Ascending aorta (tissue), 2 donors: ENCODE measurements around the gene CEP126. TPM values are rescaled to one million over a fixed set of nuclear protein-coding genes. Genes with fewer than 3 reads are reported as not detected.
A peak's percentile ranks its signal among the peaks of the same experiment; 100 is the strongest.

Source experiments
- DNase-seq, 2 donors: peaks; one replicate each; pipeline ENCODE4 v3.0.0-alpha.2; 2019; ENCODE audit warnings: low spot score in 2 of 2
- H3K27ac ChIP-seq, 2 donors: fragments of 200-600 bp; sonication (generic); one replicate each; pipeline ENCODE4 v1.5.1; 2016 to 2017; ENCODE audit warnings: mild to moderate bottlenecking in 1 of 2
- H3K27me3 ChIP-seq: fragments of 200-600 bp; sonication (generic); one replicate; pipeline ENCODE4 v1.5.1; 2017
- H3K36me3 ChIP-seq, 2 donors: fragments of 200-600 bp; sonication (generic); one replicate each; pipeline ENCODE4 v1.5.1; 2016
- H3K4me1 ChIP-seq, 2 donors: fragments of 200-600 bp; sonication (generic); one replicate each; pipeline ENCODE4 v1.5.1; 2016 to 2017; ENCODE audit warnings: mild to moderate bottlenecking in 1 of 2
- H3K4me3 ChIP-seq, 2 donors: fragments of 200-600 bp; sonication (generic); one replicate each; pipeline ENCODE4 v1.5.1; 2016 to 2017; ENCODE audit warnings: mild to moderate bottlenecking in 1 of 2
- H3K9me3 ChIP-seq, 2 donors: fragments of 200-600 bp; sonication (generic); one replicate each; pipeline ENCODE4 v1.5.1; 2016
- CTCF ChIP-seq, 3 experiments: fragments of 200-600 bp in 2 of 3; fragments of 450-650 bp in 1 of 3; sonication (generic) in 2 of 3; IDR thresholded peaks; one replicate each; pipeline ENCODE4 v1.5.1; 2016 to 2019; ENCODE audit warnings: antibody characterized with exemption in 3 of 3, mild to moderate bottlenecking in 1 of 3, moderate library complexity in 1 of 3
- intact Hi-C: fragments of 100-400 bp; cut with DNase I; formaldehyde crosslinking; loops from one replicate; pipeline ENCODE4 v1.15.1; 2023
- total RNA-seq: library from RNA; depleted of rRNA; stranded (reverse); fragments of >200 nt; gene quantifications from one replicate; pipeline ENCODE4 v1.1.0, GENCODE V29; 2016

The CEP126 gene
- total RNA-seq, 1 donor from 2014 or later: 7.2 TPM

GRCh38 chr11:102001657-102002338, 87.0 kb downstream of the CEP126 start:
- intact Hi-C loops: no loop called here

GRCh38 chr11:102004220-102004619, 89.4 kb downstream of the CEP126 start:
- Histone ChIP-seq H3K4me1 (peaks cover 0 to 2% of the 10 kb centered on the region in 2 donors), H3K27me3 (no peaks in the 10 kb centered on the region), H3K27ac (no peak overlapping the region), H3K4me3 (no peak overlapping the region), H3K9me3 (no peaks in the 10 kb centered on the region), H3K36me3 (no peaks in the 10 kb centered on the region)
- no peak for DNase-seq
- no peak for TF ChIP-seq CTCF (IDR thresholded peaks at IDR 0.05)
- intact Hi-C loops: no loop called here

More at GRCh38 chr11:102001657-102002338, 87.0 kb downstream of the CEP126 start:
- Histone ChIP-seq H3K27ac (no peak overlapping the region), H3K36me3 (peaks cover 0 to 5% of the 10 kb centered on the region in 2 donors), H3K9me3 (no peaks in the 10 kb centered on the region), H3K4me1 (no peaks in the 10 kb centered on the region), H3K4me3 (no peak overlapping the region), H3K27me3 (no peaks in the 10 kb centered on the region)
- no peak for TF ChIP-seq CTCF (IDR thresholded peaks at IDR 0.05)
- DNase-seq: no peak

- peaks cover 0 to 2% of the 10 kb centered on the region in 2 donors for H3K4me1 ChIP-seq
- intact Hi-C loops: no loop called here
- H3K27ac ChIP-seq: no peak overlapping the region
- no peaks in the 10 kb centered on the region for H3K9me3 ChIP-seq
- H3K4me3 ChIP-seq: no peak overlapping the region
- no peak for DNase-seq
- no peaks in the 10 kb centered on the region for H3K36me3 ChIP-seq
- TF ChIP-seq CTCF (IDR thresholded peaks at IDR 0.05): no peak
- H3K27me3 ChIP-seq: no peaks in the 10 kb centered on the region
Measured at GRCh38 chr11:102005306-102005705, 90.5 kb downstream of the CEP126 start.

GRCh38 chr11:102006835-102007566, 92.2 kb downstream of the CEP126 start:
- TF ChIP-seq CTCF (IDR thresholded peaks at IDR 0.05): no peak
- Histone ChIP-seq H3K27ac (no peak overlapping the region), H3K9me3 (no peaks in the 10 kb centered on the region), H3K4me1 (peaks cover 0 to 9% of the 10 kb centered on the region in 2 donors), H3K27me3 (no peaks in the 10 kb centered on the region), H3K36me3 (no peaks in the 10 kb centered on the region), H3K4me3 (no peak overlapping the region)
- intact Hi-C loops: loop anchor here (1.0 kb wide), 1 partner anchor 147 kb away; no protein-coding TSS in a partner anchor
- no peak for DNase-seq

GRCh38 chr11:102007567-102008437, 93.0 kb downstream of the CEP126 start:
- intact Hi-C loops: loop anchor here (1.0 kb wide), 1 partner anchor 148 kb away; no protein-coding TSS in a partner anchor
- H3K4me1 ChIP-seq: peaks cover 0 to 9% of the 10 kb centered on the region in 2 donors
- no peaks in the 10 kb centered on the region for H3K36me3 ChIP-seq
- H3K27me3 ChIP-seq: no peaks in the 10 kb centered on the region
- peak in 2 of 3 experiments; percentile 43 to 56 for TF ChIP-seq CTCF (IDR thresholded peaks at IDR 0.05)
- no peak overlapping the region for H3K4me3 ChIP-seq
- H3K9me3 ChIP-seq: no peaks in the 10 kb centered on the region
- no peak overlapping the region for H3K27ac ChIP-seq
- no peak for DNase-seq
